ENCODE results near the gene MEGF9. TPM values are rescaled to one million over a fixed set of nuclear protein-coding genes. Genes with fewer than 3 reads are reported as not detected.

Gene MEGF9
- total and polyA plus RNA-seq, 7 donors, result 2.0 to 12.7 (median 7.2) TPM

DNA sequence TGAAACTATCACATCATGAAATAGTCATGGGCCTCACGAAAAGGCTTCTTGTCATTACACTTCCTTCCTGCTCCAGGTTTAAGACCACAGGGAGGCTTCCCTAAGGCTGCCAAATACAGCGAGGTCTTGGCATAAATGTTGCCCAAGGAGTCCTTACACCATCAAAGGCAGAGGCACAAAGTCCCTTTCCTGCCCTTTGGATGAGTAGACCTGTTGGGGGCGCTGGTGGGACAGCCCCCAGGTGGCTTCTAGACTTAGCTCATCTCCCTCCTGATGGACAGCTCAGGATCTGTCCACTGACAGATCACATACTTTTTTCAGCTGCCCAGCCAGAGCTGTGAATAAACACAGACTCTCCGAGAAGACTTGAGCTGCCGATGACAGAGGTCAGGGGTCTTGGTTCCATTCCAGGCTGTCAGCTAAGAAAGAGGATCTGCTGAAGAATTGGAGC lies 15.5 kb upstream of the MEGF9 start:
- intact Hi-C loops (cut with DNase I), result no loop called here
- H3K4me3 ChIP-seq, result no peak overlapping the region
- no peaks in the 10 kb centered on the region for H3K27me3 ChIP-seq (ENCODE audit: insufficient read depth in 3 of 3, low read length in 2 of 3)
- DNase-seq (no peak), ATAC-seq (no peak)
- no peaks in the 10 kb centered on the region for H3K4me1 ChIP-seq
- 35 to 49% (median 35%) methylated on average over 5 of the region's 5 CpGs for WGBS, 3 donors
- no peaks in the 10 kb centered on the region for H3K9me3 ChIP-seq
- no peak overlapping the region for H3K27ac ChIP-seq
- H3K36me3 ChIP-seq (ENCODE audit: insufficient read depth in 1 of 2, low read depth in 1 of 2), result no peaks in the 10 kb centered on the region
- no peak for TF ChIP-seq CTCF (IDR thresholded peaks at IDR 0.05)

GRCh38 chr9:120726484-120726883 lies 12.2 kb upstream of the MEGF9 start:
- Histone ChIP-seq H3K27me3 (ENCODE audit: insufficient read depth in 3 of 3, low read length in 2 of 3) (no peaks in the 10 kb centered on the region), H3K4me3 (no peak overlapping the region), H3K9me3 (no peaks in the 10 kb centered on the region), H3K36me3 (ENCODE audit: insufficient read depth in 1 of 2, low read depth in 1 of 2) (no peaks in the 10 kb centered on the region), H3K4me1 (no peaks in the 10 kb centered on the region), H3K27ac (no peak overlapping the region)
- ATAC-seq (no peak), DNase-seq (no peak)
- intact Hi-C loops (cut with DNase I), result no loop called here
- WGBS, 3 donors, result 70 to 83% (median 78%) methylated on average over 2 of the region's 2 CpGs
- TF ChIP-seq CTCF (IDR thresholded peaks at IDR 0.05), result no peak

DNA sequence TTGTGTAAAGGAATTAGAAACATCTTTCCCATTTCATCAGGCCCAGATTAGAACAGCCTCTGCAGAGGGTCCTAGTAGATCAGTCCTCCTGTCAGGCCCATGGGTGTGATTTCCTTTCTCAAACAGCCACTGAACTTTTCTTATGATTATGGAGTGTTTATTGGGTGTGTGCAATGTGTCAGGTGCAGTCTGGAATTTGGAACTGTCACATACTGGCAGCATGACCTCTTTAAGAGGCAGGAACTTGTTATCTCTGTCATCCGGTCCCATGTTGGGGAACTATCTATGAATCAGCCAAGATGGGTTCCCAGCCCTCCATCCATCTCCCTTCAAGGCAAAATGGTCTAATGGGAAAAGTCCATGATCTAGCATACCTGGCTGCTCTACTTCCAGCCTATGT lies 11.6 kb upstream of the MEGF9 start:
- ATAC-seq (no peak), DNase-seq (no peak)
- no peaks in the 10 kb centered on the region for H3K4me1 ChIP-seq
- H3K27ac ChIP-seq, result no peak overlapping the region
- no peaks in the 10 kb centered on the region for H3K27me3 ChIP-seq (ENCODE audit: insufficient read depth in 3 of 3, low read length in 2 of 3)
- H3K36me3 ChIP-seq (ENCODE audit: insufficient read depth in 1 of 2, low read depth in 1 of 2), result no peaks in the 10 kb centered on the region
- H3K4me3 ChIP-seq, result no peak overlapping the region
- no peaks in the 10 kb centered on the region for H3K9me3 ChIP-seq
- TF ChIP-seq CTCF (IDR thresholded peaks at IDR 0.05), result no peak
- 71 to 96% (median 79%) methylated on average over 1 of the region's 1 CpG for WGBS, 3 donors
- intact Hi-C loops (cut with DNase I), result no loop called here

GRCh38 chr9:120724757-120725400 lies 10.6 kb upstream of the MEGF9 start:
- no peak for DNase-seq
- 58 to 81% (median 73%) methylated on average over 1 of the region's 1 CpG for WGBS, 3 donors
- intact Hi-C loops (cut with DNase I), result no loop called here

More at GRCh38 chr9:120724757-120725400, 10.6 kb upstream of the MEGF9 start:
- ATAC-seq, result no peak
- Histone ChIP-seq H3K4me1 (no peaks in the 10 kb centered on the region), H3K27ac (no peak overlapping the region), H3K36me3 (ENCODE audit: insufficient read depth in 1 of 2, low read depth in 1 of 2) (no peaks in the 10 kb centered on the region), H3K4me3 (no peak overlapping the region), H3K27me3 (ENCODE audit: insufficient read depth in 3 of 3, low read length in 2 of 3) (no peaks in the 10 kb centered on the region), H3K9me3 (no peaks in the 10 kb centered on the region)
- TF ChIP-seq CTCF (IDR thresholded peaks at IDR 0.05), result no peak

Measured in psoas muscle (tissue), 8 donors.